T-helper 2 cell treated with Interferon-gamma antibody and Interleukin-4, amounts not matched to agents 5 μg/mL and 100 μg/mL, for 36 hours (primary cell): Measurements from ENCODE around the gene CHTF18.
"Not testable (repeated sequence)": the region's sequence is repeated elsewhere in the genome, so short reads cannot be mapped to it uniquely, and the experiment has no call there.

ENCODE experiments used
- DNase-seq: peaks from one replicate; pipeline ENCODE4 v3.0.0; 2021; ENCODE audit warnings: low spot score
- H3K27ac Mint-ChIP-seq: one replicate; pipeline ENCODE4 v1.8.0; 2021; ENCODE audit warnings: mild to moderate bottlenecking, mixed read lengths
- H3K27me3 Mint-ChIP-seq: one replicate; pipeline ENCODE4 v1.8.0; 2021; ENCODE audit warnings: low read depth, mixed read lengths
- H3K36me3 Mint-ChIP-seq: one replicate; pipeline ENCODE4 v1.8.0; 2021; ENCODE audit warnings: low read depth, mixed read lengths
- H3K4me1 Mint-ChIP-seq: one replicate; pipeline ENCODE4 v1.8.0; 2021; ENCODE audit warnings: low read depth, mixed read lengths
- H3K4me3 Mint-ChIP-seq: one replicate; pipeline ENCODE4 v1.8.0; 2022; ENCODE audit warnings: mild to moderate bottlenecking, moderate library complexity, mixed read lengths
- H3K9me3 Mint-ChIP-seq: one replicate; pipeline ENCODE4 v1.8.0; 2021; ENCODE audit warnings: mixed read lengths

CHTF18 gene

DNA sequence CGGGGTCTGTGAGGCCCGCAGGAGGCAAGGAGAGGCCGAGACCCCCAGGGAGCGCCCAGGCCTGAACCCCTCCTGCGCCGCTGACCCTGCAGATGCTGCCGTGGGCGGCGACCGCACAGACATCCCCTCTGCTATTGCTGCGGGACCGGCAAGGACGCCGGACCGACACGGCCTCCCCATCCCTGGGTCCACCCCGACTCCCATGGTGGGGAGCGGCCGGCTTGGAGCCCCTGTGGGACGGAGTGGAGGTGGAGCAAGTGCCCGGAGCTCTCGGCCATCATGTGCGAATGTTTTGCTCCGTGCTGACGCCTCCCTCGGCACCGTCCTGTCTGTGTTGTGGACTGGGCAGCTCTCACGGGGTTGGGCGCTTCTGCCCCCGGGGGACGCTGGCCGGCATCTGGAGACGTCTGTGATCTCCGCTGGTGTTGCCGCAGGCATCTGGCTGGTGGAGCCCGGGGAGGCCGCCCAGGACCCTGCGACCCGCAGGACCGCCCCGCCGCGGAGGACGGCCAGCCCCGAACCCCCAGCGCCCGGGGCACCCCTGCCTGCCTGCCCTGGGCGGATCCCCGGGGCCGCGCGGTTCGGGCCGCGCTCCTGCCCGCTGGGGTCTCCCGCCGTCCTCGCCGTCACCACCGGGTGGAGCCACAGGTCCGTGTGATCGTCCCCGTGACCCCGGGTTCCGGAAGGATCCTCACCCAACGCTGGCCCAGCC is 24.9 kb downstream of the CHTF18 start:
- Mint-ChIP-seq H3K9me3 (no peaks in the 10 kb centered on the region), H3K4me3 (no peak overlapping the region), H3K27ac (no peak overlapping the region), H3K4me1 (peaks cover 7% of the 10 kb centered on the region), H3K36me3 (no peaks in the 10 kb centered on the region), H3K27me3 (peaks cover 14% of the 10 kb centered on the region)
- peak; percentile 41 for DNase-seq

DNA sequence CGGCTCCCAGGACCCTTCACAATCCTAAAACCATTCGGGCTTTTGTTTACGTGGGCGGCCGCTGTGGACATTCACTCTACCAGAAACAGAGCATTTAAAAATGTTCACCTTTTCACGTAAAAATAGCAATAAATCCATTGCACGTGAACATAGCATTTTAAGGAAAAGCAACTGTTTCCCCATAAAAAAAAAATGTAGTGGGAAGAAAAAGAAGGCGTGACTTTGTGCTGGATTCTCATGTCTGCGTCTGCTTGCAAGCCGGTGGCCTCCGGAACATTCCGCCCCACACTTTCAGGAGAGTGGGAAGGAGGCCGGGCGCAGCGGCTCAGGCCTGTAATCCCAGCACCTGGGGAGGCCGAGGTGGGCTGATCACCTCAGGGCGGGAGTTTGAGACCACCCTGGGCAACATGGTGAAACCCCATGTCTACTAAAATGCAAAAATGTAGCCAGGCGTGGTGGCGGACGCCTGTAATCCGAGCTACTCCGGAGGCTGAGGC is 25.5 kb downstream of the CHTF18 start:
- Mint-ChIP-seq H3K27ac (no peak overlapping the region), H3K9me3 (no peaks in the 10 kb centered on the region), H3K4me1 (peaks cover 4% of the 10 kb centered on the region), H3K27me3 (peaks cover 14% of the 10 kb centered on the region), H3K36me3 (no peaks in the 10 kb centered on the region), H3K4me3 (no peak overlapping the region)
- no peak for DNase-seq

DNA sequence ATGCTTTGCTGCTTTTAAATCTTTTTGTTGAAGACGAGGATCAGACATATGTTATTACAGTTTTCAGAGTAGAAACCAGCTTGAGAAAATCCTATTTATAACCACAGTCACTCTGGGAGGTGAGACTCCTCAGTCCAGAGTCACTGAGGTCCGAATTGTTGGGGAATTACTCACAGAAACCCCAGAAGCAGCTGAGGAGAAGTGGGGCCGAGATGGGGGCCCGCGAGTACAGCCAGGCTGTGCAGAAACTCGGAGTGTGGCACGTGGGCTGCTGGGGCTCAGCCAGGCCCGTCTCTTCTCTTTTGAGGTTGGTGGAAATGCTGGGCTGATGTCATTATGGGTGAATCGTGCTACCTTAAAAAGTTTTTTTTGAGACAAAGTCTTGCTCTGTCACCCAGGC is 26.6 kb downstream of the CHTF18 start:
- Mint-ChIP-seq H3K27ac (no peak overlapping the region), H3K4me3 (no peak overlapping the region), H3K4me1 (peaks cover 8% of the 10 kb centered on the region), H3K9me3 (no peaks in the 10 kb centered on the region), H3K36me3 (no peaks in the 10 kb centered on the region), H3K27me3 (peaks cover 14% of the 10 kb centered on the region)
- DNase-seq: no peak

DNA sequence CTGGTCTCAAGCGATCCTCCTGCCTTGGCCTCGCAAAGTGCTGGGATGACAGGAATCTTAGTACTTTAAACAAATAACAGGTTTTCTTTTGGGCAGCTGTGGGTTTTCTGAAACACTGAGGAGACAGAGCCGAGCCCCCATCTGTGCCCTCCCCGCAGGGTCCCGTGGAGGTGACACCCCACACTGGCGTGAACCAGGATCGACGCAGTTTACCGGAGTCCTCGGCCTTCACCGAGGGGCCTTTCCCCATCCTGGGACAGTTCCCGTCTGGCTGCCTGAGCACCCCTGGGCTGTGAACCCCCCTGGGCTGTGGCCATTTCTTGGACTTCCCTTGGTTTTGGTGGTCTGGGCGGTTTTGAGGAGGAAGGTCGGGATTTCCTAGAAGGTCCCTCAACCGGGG is 27.4 kb downstream of the CHTF18 start:
- Mint-ChIP-seq H3K4me1 (peaks cover 9% of the 10 kb centered on the region), H3K9me3 (no peaks in the 10 kb centered on the region), H3K27ac (no peak overlapping the region), H3K4me3 (no peak overlapping the region), H3K36me3 (no peaks in the 10 kb centered on the region), H3K27me3 (peaks cover 14% of the 10 kb centered on the region)
- DNase-seq: no peak

DNA sequence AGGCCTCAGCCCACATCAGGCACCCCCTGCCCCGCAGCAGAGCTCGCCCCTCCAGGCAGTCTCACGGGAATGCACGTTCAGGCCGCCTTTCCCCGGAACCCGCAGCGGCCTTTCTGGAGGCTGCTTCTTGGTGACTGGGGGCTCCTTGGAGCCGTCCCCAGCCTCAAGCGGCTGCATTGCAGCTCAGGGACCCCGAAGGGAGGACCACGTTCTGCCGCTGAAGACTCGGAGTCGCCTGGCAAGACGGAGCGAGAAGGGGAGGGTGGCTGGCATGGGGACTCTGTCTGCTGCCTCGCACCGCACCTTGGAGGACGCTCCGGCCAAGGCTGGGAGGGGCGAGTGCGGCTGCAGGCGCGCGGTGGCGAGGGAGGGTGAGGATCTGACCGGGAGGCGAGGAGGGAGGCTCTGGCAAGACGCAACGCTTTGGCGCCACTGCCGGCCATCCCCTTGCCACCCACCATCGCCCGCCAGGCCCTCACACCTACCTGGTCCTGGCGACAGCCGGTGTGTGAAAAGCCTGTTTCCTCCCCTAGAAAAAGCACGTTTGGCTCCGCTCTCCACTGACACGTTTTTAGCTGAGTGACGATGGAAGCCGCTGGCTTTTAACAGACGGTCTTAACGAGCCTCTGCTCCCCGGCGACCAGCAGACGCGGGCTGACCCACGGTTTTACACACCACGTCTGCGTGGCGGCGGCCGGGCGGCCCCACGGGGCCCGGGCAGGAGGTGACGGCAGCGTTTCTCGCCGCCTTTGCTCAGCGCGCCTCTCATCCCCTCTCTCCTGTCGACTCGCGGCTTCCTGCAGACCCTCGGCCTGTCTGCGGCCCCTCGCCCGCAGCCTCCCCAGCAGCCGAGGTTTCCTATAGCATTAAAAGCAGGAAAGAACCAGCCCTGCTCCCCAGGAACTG is 28.8 kb downstream of the CHTF18 start:
- Mint-ChIP-seq H3K9me3 (no peaks in the 10 kb centered on the region), H3K27ac (no peak overlapping the region), H3K27me3 (peaks cover 10% of the 10 kb centered on the region), H3K4me1 (peaks cover 9% of the 10 kb centered on the region), H3K4me3 (no peak overlapping the region), H3K36me3 (no peaks in the 10 kb centered on the region)
- DNase-seq: no peak

DNA sequence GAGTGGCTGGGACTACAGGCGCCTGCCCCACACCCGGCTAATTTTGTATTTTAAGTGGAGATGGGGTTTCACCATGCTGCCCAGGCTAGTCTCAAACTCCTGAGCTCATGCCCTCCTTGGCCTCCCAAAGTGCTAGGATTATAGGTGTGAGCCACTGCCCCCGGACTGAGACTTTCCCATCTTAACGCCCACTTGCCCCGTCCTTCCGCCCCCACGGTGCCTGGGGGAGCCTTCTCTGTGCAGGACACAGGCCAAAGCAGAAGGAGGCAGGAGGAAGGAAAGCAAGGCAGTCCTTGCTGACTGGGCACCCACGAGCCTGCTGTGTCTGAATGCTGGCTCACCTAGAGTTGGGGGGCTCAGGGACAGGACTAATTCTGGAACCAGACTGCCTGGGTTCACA is 29.7 kb downstream of the CHTF18 start:
- Mint-ChIP-seq H3K36me3 (no peaks in the 10 kb centered on the region), H3K9me3 (no peaks in the 10 kb centered on the region), H3K27me3 (peaks cover 5% of the 10 kb centered on the region), H3K27ac (no peak overlapping the region), H3K4me3 (no peak overlapping the region), H3K4me1 (peaks cover 9% of the 10 kb centered on the region)
- DNase-seq: no peak

DNA sequence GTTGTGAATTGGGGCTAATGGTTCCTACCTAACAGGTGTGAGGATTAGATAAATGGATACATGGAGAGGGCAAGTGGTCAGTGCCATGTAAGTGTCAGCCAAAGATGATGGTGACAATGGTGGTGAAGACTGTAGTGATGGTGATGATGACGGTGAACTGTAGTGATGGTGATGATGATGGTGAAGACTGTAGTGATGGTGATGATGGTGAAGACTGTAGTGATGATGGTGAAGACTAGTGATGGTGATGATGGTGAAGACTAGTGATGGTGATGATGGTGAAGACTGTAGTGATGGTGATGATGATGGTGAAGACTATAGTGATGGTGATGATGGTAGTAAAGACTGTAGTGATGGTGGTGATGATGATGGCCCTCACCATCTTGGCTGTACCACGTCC is 30.2 kb downstream of the CHTF18 start:
- DNase-seq: no peak
- Mint-ChIP-seq H3K4me1 (peaks cover 9% of the 10 kb centered on the region), H3K27ac (no peak overlapping the region), H3K4me3 (no peak overlapping the region), H3K27me3 (peaks cover 5% of the 10 kb centered on the region), H3K9me3 (no peaks in the 10 kb centered on the region), H3K36me3 (no peaks in the 10 kb centered on the region)

DNA sequence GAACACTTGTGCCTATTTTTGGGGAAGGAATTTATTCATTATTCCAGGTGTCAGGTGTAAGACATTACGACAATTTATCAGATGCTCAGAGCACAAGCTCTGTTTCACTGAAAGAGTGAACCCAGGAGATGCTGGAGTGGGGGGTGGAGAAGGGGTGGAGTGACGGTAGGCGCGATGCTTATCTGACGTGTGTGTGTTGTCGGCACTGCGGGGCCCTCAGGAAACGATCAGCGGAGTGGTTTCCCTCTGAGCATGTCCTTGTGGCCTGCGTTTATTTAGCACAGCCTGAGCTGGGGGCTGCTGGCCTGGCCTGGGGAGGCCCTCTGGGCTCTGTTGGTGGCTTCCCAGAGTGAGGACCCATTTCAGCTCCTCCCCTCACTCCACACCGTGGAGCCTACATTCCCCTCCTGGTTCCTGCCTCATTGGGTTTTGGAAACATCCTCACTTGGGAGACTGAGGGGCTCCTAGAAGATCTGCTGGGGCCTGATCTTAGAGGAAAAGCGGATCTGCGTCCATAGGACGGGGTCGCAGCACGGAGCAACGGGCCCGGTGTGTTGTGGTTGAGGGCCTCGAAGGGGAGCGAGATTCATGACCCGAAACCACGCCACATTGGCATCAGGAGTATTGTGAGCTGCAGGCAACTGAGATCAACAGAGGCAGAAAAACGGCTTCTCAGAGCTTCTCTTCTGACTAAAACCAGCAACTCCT is 31.1 kb downstream of the CHTF18 start:
- H3K36me3 Mint-ChIP-seq: no peaks in the 10 kb centered on the region
- peak overlapping the region; percentile 66 for H3K4me3 Mint-ChIP-seq
- peaks cover 9% of the 10 kb centered on the region for H3K4me1 Mint-ChIP-seq
- no peaks in the 10 kb centered on the region for H3K27me3 Mint-ChIP-seq
- H3K9me3 Mint-ChIP-seq: no peaks in the 10 kb centered on the region
- H3K27ac Mint-ChIP-seq: peak overlapping the region; percentile 87
- peak; percentile 40 for DNase-seq

- not testable (repeated sequence) for DNase-seq, H3K27me3 Mint-ChIP-seq, H3K9me3 Mint-ChIP-seq, H3K36me3 Mint-ChIP-seq, H3K4me1 Mint-ChIP-seq
- peak overlapping the region; percentile 87 for H3K27ac Mint-ChIP-seq
- H3K4me3 Mint-ChIP-seq: peak overlapping the region; percentile 34
These were observed 31.6 kb downstream of the CHTF18 start for GRCh38 chr16:820044-820408.

GRCh38 chr16:820748-821147 is 32.3 kb downstream of the CHTF18 start:
- Mint-ChIP-seq H3K4me1 (peaks cover 9% of the 10 kb centered on the region), H3K4me3 (no peak overlapping the region), H3K27ac (no peak overlapping the region), H3K27me3 (no peaks in the 10 kb centered on the region), H3K9me3 (no peaks in the 10 kb centered on the region), H3K36me3 (no peaks in the 10 kb centered on the region)
- no peak for DNase-seq

GRCh38 chr16:821751-822150 is 33.3 kb downstream of the CHTF18 start:
- H3K4me3 Mint-ChIP-seq: no peak overlapping the region

GRCh38 chr16:822174-822908 is 33.9 kb downstream of the CHTF18 start:
- DNase-seq: no peak
- H3K27me3 Mint-ChIP-seq: no peaks in the 10 kb centered on the region

More at GRCh38 chr16:821751-822150, 33.3 kb downstream of the CHTF18 start:
- DNase-seq: no peak
- no peak overlapping the region for H3K27ac Mint-ChIP-seq
- no peaks in the 10 kb centered on the region for H3K27me3 Mint-ChIP-seq
- no peaks in the 10 kb centered on the region for H3K36me3 Mint-ChIP-seq
- no peaks in the 10 kb centered on the region for H3K9me3 Mint-ChIP-seq
- H3K4me1 Mint-ChIP-seq: peaks cover 9% of the 10 kb centered on the region

DNA sequence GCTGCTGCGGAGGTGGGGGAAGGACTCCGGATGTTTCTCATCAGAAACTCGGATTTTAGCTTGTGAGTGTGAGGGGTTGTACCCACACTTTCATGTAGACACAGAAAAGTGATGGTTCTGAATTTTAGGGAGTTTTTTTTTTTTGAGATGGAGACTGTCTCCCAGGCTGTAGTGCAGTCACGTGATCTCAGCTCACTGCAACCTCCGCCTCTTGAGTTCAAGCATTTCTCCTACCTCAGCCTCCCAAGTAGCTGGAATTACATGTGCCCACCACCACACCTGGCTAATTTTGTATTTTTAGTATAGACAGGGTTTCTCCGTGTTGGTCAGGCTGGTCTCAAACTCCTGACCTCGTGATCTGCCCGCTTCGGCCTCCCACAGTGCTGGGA is 34.5 kb downstream of the CHTF18 start:
- Mint-ChIP-seq H3K9me3 (no peaks in the 10 kb centered on the region), H3K36me3 (no peaks in the 10 kb centered on the region), H3K27me3 (no peaks in the 10 kb centered on the region), H3K27ac (no peak overlapping the region), H3K4me1 (peaks cover 9% of the 10 kb centered on the region), H3K4me3 (no peak overlapping the region)
- DNase-seq: no peak

More at GRCh38 chr16:822174-822908, 33.9 kb downstream of the CHTF18 start:
- no peak overlapping the region for H3K27ac Mint-ChIP-seq
- H3K4me1 Mint-ChIP-seq: peaks cover 9% of the 10 kb centered on the region
- no peaks in the 10 kb centered on the region for H3K9me3 Mint-ChIP-seq
- H3K4me3 Mint-ChIP-seq: no peak overlapping the region
- no peaks in the 10 kb centered on the region for H3K36me3 Mint-ChIP-seq
